IPS DF 6.9 (cell line): Measurements from ENCODE around the gene INPP4A.
"Not testable (repeated sequence)": the region's sequence is repeated elsewhere in the genome, so short reads cannot be mapped to it uniquely, and the experiment has no call there.

Experiments
- DNase-seq: peaks from one replicate; pipeline ENCODE4 v3.0.0-alpha.2; 2013; ENCODE audit warnings: low read depth, low spot score
- H3K27ac ChIP-seq: one replicate; pipeline ENCODE4 v1.5.1; 2013; ENCODE audit warnings: low read length, control low read depth
- H3K27me3 ChIP-seq: 2 replicates; pipeline ENCODE4 v1.6.1; 2013; ENCODE audit warnings: mild to moderate bottlenecking, low read length; ENCODE audit not compliant: control insufficient read depth, insufficient read depth
- H3K36me3 ChIP-seq: 2 replicates; pipeline ENCODE4 v1.6.1; 2013; ENCODE audit warnings: low read length; ENCODE audit not compliant: control insufficient read depth, insufficient read depth
- H3K4me1 ChIP-seq: 2 replicates; pipeline ENCODE4 v1.6.1; 2013; ENCODE audit warnings: low read length; ENCODE audit not compliant: control insufficient read depth, insufficient read depth
- H3K4me3 ChIP-seq: 2 replicates; pipeline ENCODE4 v1.5.1; 2013; ENCODE audit warnings: mild to moderate bottlenecking, low read length
- H3K9me3 ChIP-seq: 2 replicates; pipeline ENCODE4 v1.6.1; 2013; ENCODE audit warnings: low read length, inconsistent platforms; ENCODE audit not compliant: control insufficient read depth, insufficient read depth
- WGBS: extraction: QIAGEN DNeasy Blood & Tissue Kit; methylation state at CpG from one replicate; pipeline ENCODE4 v1.1.7; 2013; ENCODE audit warnings: mixed read lengths, missing lambda C conversion rate; ENCODE audit not compliant: insufficient read length, insufficient coverage; 5-methylcytosine and 5-hydroxymethylcytosine counted together

The INPP4A gene

DNA sequence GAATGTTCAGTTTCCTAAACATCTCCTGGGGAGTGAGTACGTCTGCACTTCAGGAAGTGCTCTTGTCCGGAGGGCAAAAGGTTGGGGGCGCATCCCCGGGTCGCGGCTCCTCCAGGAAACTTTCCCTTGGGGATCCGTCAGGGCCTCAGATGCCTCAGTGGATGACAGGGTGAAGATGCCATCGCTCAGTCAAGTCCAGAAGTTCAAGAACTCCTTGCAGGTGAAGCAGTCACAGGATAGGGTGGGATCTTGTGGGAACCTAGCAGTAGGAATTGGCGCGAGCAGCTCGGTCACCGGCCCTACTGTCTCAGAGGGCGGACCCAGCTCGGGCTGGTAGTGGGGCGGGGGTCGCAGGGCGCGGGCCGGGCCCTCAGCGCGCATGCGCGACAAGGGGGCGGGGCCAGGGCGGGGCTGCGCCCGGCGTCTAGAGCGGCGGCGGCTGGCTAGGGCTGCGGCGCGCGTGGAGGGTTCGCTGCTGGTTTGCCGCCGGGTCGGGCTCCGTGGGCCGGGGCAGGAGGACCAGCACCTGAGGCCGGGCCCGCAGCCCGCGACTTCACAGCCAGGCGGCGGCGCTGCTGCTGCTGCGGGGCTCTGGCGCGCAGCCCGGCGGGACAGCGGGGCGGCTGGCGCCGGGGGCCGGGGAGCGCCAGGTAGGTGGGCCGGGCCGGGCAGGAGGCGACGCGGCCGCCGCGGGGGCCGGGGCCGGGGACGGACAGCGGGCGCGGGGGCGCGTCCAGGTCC lies at the start of gene INPP4A:
Gene INPP4A (plus strand): TSS at position 423 of the 741 bp plus-strand sequence. CDS start 75,191 bp downstream, outside the sequence.
- Histone ChIP-seq H3K27me3 (no peaks in the 10 kb centered on the region), H3K9me3 (no peaks in the 10 kb centered on the region), H3K36me3 (no peaks in the 10 kb centered on the region; the same call in 1 of the 2 replicates), H3K4me1 (peaks cover 1% of the 10 kb centered on the region; the same call in 1 of the 2 replicates), H3K27ac (no peak within 1 kb of the TSS), H3K4me3 (peak within 1 kb of the TSS; percentile 64)
- WGBS, result no CpG with 5 or more reads among the region's 75 CpGs
- peak; percentile 55 for DNase-seq

- no peaks in the 10 kb centered on the region for H3K27me3 ChIP-seq
- H3K4me3 ChIP-seq, result no peak overlapping the region
- WGBS, result no CpG with 5 or more reads among the region's 6 CpGs
- no peaks in the 10 kb centered on the region for H3K4me1 ChIP-seq
- H3K36me3 ChIP-seq, result no peaks in the 10 kb centered on the region
- no peak for DNase-seq
- H3K9me3 ChIP-seq, result no peaks in the 10 kb centered on the region
- no peak overlapping the region for H3K27ac ChIP-seq
These were observed 48.7 kb upstream of the INPP4A start for GRCh38 chr2:98395977-98396376.

DNA sequence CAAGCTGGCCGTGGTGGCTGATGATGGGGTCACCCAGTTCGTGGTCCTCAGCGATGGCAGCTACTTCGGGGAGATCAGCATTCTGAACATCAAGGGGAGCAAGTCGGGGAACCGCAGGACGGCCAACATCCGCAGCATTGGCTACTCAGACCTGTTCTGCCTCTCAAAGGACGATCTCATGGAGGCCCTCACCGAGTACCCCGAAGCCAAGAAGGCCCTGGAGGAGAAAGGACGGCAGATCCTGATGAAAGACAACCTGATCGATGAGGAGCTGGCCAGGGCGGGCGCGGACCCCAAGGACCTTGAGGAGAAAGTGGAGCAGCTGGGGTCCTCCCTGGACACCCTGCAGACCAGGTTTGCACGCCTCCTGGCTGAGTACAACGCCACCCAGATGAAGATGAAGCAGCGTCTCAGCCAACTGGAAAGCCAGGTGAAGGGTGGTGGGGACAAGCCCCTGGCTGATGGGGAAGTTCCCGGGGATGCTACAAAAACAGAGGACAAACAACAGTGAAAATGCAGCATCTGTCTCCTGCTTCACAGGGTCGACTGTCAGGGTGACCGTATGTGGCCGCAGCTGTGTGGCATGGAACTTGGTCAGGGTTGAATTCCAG lies 47.8 kb upstream of the INPP4A start:
- H3K36me3 ChIP-seq, result no peaks in the 10 kb centered on the region
- no peak overlapping the region for H3K27ac ChIP-seq
- no peaks in the 10 kb centered on the region for H3K9me3 ChIP-seq
- no peak for DNase-seq
- H3K4me3 ChIP-seq, result no peak overlapping the region
- no peaks in the 10 kb centered on the region for H3K4me1 ChIP-seq
- WGBS, result no CpG with 5 or more reads among the region's 23 CpGs
- H3K27me3 ChIP-seq, result no peaks in the 10 kb centered on the region

GRCh38 chr2:98399140-98399539 lies 45.5 kb upstream of the INPP4A start:
- Histone ChIP-seq H3K4me1 (no peaks in the 10 kb centered on the region), H3K4me3 (no peak overlapping the region), H3K36me3 (no peaks in the 10 kb centered on the region), H3K9me3 (no peaks in the 10 kb centered on the region), H3K27ac (no peak overlapping the region), H3K27me3 (no peaks in the 10 kb centered on the region)
- WGBS, result no CpG with 5 or more reads among the region's 4 CpGs
- DNase-seq, result no peak

- Histone ChIP-seq H3K27ac (no peak overlapping the region), H3K9me3 (no peaks in the 10 kb centered on the region), H3K27me3 (no peaks in the 10 kb centered on the region), H3K4me3 (no peak overlapping the region), H3K36me3 (no peaks in the 10 kb centered on the region), H3K4me1 (no peaks in the 10 kb centered on the region)
- DNase-seq, result no peak
These were observed 40.8 kb upstream of the INPP4A start for GRCh38 chr2:98403878-98404277.

GRCh38 chr2:98404556-98405250 lies 40.0 kb upstream of the INPP4A start:
- H3K27ac ChIP-seq, result no peak overlapping the region
- no peak overlapping the region for H3K4me3 ChIP-seq
- no peaks in the 10 kb centered on the region for H3K9me3 ChIP-seq
- no peak for DNase-seq
- no peaks in the 10 kb centered on the region for H3K4me1 ChIP-seq
- no peaks in the 10 kb centered on the region for H3K36me3 ChIP-seq
- WGBS, result no CpG with 5 or more reads among the region's 2 CpGs
- no peaks in the 10 kb centered on the region for H3K27me3 ChIP-seq

- DNase-seq, result no peak
- Histone ChIP-seq H3K36me3 (no peaks in the 10 kb centered on the region), H3K4me1 (no peaks in the 10 kb centered on the region), H3K4me3 (no peak overlapping the region), H3K27ac (no peak overlapping the region), H3K27me3 (no peaks in the 10 kb centered on the region), H3K9me3 (no peaks in the 10 kb centered on the region)
- no CpG with 5 or more reads among the region's 2 CpGs for WGBS
These were observed 39.4 kb upstream of the INPP4A start for GRCh38 chr2:98405301-98405700.

DNA sequence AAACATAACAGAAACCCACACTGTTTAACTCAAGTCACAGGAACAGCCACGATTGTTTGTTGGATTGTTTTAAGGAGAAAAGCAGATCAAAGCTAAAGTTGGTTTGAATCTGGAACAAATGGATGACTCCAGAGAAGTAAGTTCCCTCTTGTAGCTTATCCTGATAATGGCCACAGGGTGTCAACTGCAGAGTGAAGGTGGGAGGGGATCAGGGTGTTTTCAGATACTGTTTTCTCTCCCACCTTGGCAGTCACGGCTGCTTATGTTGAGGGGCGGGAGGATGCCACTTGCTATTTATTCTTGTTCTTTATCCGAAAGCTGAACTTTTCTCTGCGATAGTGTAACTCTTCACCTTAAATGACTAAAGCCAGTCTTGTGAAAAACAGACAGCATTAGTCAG lies 36.5 kb upstream of the INPP4A start:
- Histone ChIP-seq H3K27ac (no peak overlapping the region), H3K4me1 (no peaks in the 10 kb centered on the region), H3K9me3 (no peaks in the 10 kb centered on the region), H3K27me3 (no peaks in the 10 kb centered on the region), H3K36me3 (no peaks in the 10 kb centered on the region), H3K4me3 (no peak overlapping the region)
- WGBS, result no CpG with 5 or more reads among the region's 5 CpGs
- DNase-seq, result no peak

- H3K4me1 ChIP-seq, result no peaks in the 10 kb centered on the region
- H3K36me3 ChIP-seq, result no peaks in the 10 kb centered on the region
- no peak overlapping the region for H3K27ac ChIP-seq
- no peak overlapping the region for H3K4me3 ChIP-seq
- H3K9me3 ChIP-seq, result peaks cover 2% of the 10 kb centered on the region
- DNase-seq, result peak; percentile 31
- WGBS, result no CpG with 5 or more reads among the region's 5 CpGs
- H3K27me3 ChIP-seq, result no peaks in the 10 kb centered on the region
These were observed 31.8 kb upstream of the INPP4A start for GRCh38 chr2:98412751-98413458.

DNA sequence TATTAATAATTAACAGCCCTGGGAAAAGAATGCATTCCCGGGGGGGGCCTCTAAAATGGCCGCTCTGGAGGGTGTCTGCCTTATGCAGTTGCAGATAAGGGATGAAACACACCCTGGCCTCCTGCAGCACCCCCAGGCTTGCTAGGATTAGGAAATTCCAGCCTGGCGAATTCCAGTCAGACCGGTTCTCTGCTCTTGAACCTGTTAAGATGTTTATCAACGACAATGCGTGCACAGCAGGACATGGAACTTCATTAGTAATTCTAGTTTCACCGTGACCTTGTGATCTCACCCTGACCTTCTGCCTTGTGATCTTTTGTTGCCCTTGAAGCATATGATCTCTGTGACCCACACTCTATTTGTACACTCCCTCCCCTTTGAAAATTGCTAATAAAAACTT lies 30.4 kb upstream of the INPP4A start:
- not testable (repeated sequence) for DNase-seq, H3K27me3 ChIP-seq, H3K27ac ChIP-seq, H3K9me3 ChIP-seq, H3K4me3 ChIP-seq, H3K4me1 ChIP-seq, H3K36me3 ChIP-seq
- no CpG with 5 or more reads among the region's 7 CpGs for WGBS
